Measurements from ENCODE around the gene LRRC14B. TPM values are rescaled to one million over a fixed set of nuclear protein-coding genes. Genes with fewer than 3 reads are reported as not detected.

LRRC14B gene
- total RNA-seq, 1 experiment from 2014 or later = not detected

GRCh38 chr5:159448-160172 is 31.7 kb upstream of the LRRC14B start:
- no peaks in the 10 kb centered on the region for H3K27me3 ChIP-seq (replicated peaks; ENCODE audit: insufficient read depth, low read depth, low read length, poor library complexity)
- no peaks in the 10 kb centered on the region for H3K9me3 ChIP-seq (ENCODE audit: low read depth, low read length, poor library complexity, severe bottlenecking)
- CTCF ChIA-PET = no interaction called here
- H3K27ac ChIP-seq (ENCODE audit: low read depth, low read length, poor library complexity, severe bottlenecking) = no peak overlapping the region
- no peak for TF ChIP-seq EZH2 (IDR thresholded peaks at IDR 0.05; ENCODE audit: borderline replicate concordance, low read depth, low read length, poor library complexity, severe bottlenecking)
- TF ChIP-seq CTCF (conservative IDR thresholded peaks at IDR 0.05; ENCODE audit: low read depth, low read length) = no peak
- intact Hi-C loops (cut with micrococcal nuclease; ENCODE audit: unreplicated experiment) = no loop called here
- BruUV-seq (replicated peaks) = no TSS peak
- POLR2A ChIA-PET (ENCODE audit: low non-redundant PET) = no interaction called here
- no peaks in the 10 kb centered on the region for H3K36me3 ChIP-seq (ENCODE audit: insufficient read depth, low read length, poor library complexity, severe bottlenecking)
- no peak for DNase-seq (ENCODE audit: low spot score)
- no peaks in the 10 kb centered on the region for H3K4me1 ChIP-seq (ENCODE audit: insufficient read depth, low read length, poor library complexity, severe bottlenecking)
- no peak overlapping the region for H3K4me3 ChIP-seq (ENCODE audit: low read depth, low read length, poor library complexity, severe bottlenecking)

GRCh38 chr5:160173-160510 is 31.2 kb upstream of the LRRC14B start:
- ChIA-PET POLR2A (ENCODE audit: low non-redundant PET) (no interaction called here), CTCF (no interaction called here)
- Histone ChIP-seq H3K27me3 (replicated peaks; ENCODE audit: insufficient read depth, low read depth, low read length, poor library complexity) (no peaks in the 10 kb centered on the region), H3K36me3 (ENCODE audit: insufficient read depth, low read length, poor library complexity, severe bottlenecking) (no peaks in the 10 kb centered on the region), H3K4me1 (ENCODE audit: insufficient read depth, low read length, poor library complexity, severe bottlenecking) (no peaks in the 10 kb centered on the region), H3K4me3 (ENCODE audit: low read depth, low read length, poor library complexity, severe bottlenecking) (no peak overlapping the region), H3K27ac (ENCODE audit: low read depth, low read length, poor library complexity, severe bottlenecking) (no peak overlapping the region), H3K9me3 (ENCODE audit: low read depth, low read length, poor library complexity, severe bottlenecking) (no peaks in the 10 kb centered on the region)
- intact Hi-C loops (cut with micrococcal nuclease; ENCODE audit: unreplicated experiment) = no loop called here
- no peak for DNase-seq (ENCODE audit: low spot score)
- BruUV-seq (replicated peaks) = no TSS peak
- TF ChIP-seq CTCF (conservative IDR thresholded peaks at IDR 0.05; ENCODE audit: low read depth, low read length) = no peak
- no peak for TF ChIP-seq EZH2 (IDR thresholded peaks at IDR 0.05; ENCODE audit: borderline replicate concordance, low read depth, low read length, poor library complexity, severe bottlenecking)

GRCh38 chr5:160921-161802 is 30.1 kb upstream of the LRRC14B start:
- BruUV-seq (replicated peaks) = no TSS peak
- Histone ChIP-seq H3K4me1 (ENCODE audit: insufficient read depth, low read length, poor library complexity, severe bottlenecking) (no peaks in the 10 kb centered on the region), H3K27ac (ENCODE audit: low read depth, low read length, poor library complexity, severe bottlenecking) (no peak overlapping the region), H3K27me3 (replicated peaks; ENCODE audit: insufficient read depth, low read depth, low read length, poor library complexity) (no peaks in the 10 kb centered on the region), H3K9me3 (ENCODE audit: low read depth, low read length, poor library complexity, severe bottlenecking) (no peaks in the 10 kb centered on the region), H3K36me3 (ENCODE audit: insufficient read depth, low read length, poor library complexity, severe bottlenecking) (no peaks in the 10 kb centered on the region), H3K4me3 (ENCODE audit: low read depth, low read length, poor library complexity, severe bottlenecking) (no peak overlapping the region)
- intact Hi-C loops (cut with micrococcal nuclease; ENCODE audit: unreplicated experiment) = no loop called here
- ChIA-PET POLR2A (ENCODE audit: low non-redundant PET) (no interaction called here), CTCF (no interaction called here)
- TF ChIP-seq EZH2 (IDR thresholded peaks at IDR 0.05; ENCODE audit: borderline replicate concordance, low read depth, low read length, poor library complexity, severe bottlenecking) = no peak
- TF ChIP-seq CTCF (conservative IDR thresholded peaks at IDR 0.05; ENCODE audit: low read depth, low read length) = no peak
- no peak for DNase-seq (ENCODE audit: low spot score)

Measured in A673 (cell line).